ENCODE measurements around the gene GID8.

GRCh38 chr20:62963614-62964397 lies 25.9 kb downstream of the GID8 start:
- TF ChIP-seq, protein P1, sequence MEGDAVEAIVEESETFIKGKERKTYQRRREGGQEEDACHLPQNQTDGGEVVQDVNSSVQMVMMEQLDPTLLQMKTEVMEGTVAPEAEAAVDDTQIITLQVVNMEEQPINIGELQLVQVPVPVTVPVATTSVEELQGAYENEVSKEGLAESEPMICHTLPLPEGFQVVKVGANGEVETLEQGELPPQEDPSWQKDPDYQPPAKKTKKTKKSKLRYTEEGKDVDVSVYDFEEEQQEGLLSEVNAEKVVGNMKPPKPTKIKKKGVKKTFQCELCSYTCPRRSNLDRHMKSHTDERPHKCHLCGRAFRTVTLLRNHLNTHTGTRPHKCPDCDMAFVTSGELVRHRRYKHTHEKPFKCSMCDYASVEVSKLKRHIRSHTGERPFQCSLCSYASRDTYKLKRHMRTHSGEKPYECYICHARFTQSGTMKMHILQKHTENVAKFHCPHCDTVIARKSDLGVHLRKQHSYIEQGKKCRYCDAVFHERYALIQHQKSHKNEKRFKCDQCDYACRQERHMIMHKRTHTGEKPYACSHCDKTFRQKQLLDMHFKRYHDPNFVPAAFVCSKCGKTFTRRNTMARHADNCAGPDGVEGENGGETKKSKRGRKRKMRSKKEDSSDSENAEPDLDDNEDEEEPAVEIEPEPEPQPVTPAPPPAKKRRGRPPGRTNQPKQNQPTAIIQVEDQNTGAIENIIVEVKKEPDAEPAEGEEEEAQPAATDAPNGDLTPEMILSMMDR (IDR thresholded peaks at IDR 0.05) = no peak
- TF ChIP-seq EP300 (IDR thresholded peaks at IDR 0.05) = no peak
- no peak for TF ChIP-seq POLR2A (IDR thresholded peaks at IDR 0.05; ENCODE audit: low read depth)
- TF ChIP-seq POLR2AphosphoS5 (IDR thresholded peaks at IDR 0.05) = no peak

All from esophagus muscularis mucosa (tissue), 4 donors.